ACC112 (cell line): ENCODE data around the gene SIRT7.
"Not testable (repeated sequence)": the region's sequence is repeated elsewhere in the genome, so short reads cannot be mapped to it uniquely, and the experiment has no call there.

ENCODE experiments used
- H2AFZ ChIP-seq: fragments of 200-600 bp; sonication (generic); one replicate; pipeline ENCODE4 v1.6.0; 2017; ENCODE audit warnings: antibody characterized with exemption, low read length; ENCODE audit not compliant: unreplicated experiment
- H3K27ac ChIP-seq: fragments of 200-600 bp; sonication (generic); 2 replicates; pipeline ENCODE4 v1.5.1; 2014; ENCODE audit warnings: low read depth, mild to moderate bottlenecking, antibody characterized with exemption, low read length, moderate library complexity
- H3K27me3 ChIP-seq: fragments of 200-600 bp; sonication (generic); 2 replicates; pipeline ENCODE4 v1.6.1; 2014; ENCODE audit warnings: mild to moderate bottlenecking, antibody characterized with exemption, low read length, moderate library complexity, mixed read lengths; ENCODE audit not compliant: insufficient read depth
- H3K36me3 ChIP-seq: fragments of 200-600 bp; sonication (generic); 2 replicates; pipeline ENCODE4 v1.6.1; 2016; ENCODE audit warnings: mild to moderate bottlenecking, antibody characterized with exemption, low read length, moderate library complexity, mixed read lengths; ENCODE audit not compliant: insufficient read depth
- H3K4me1 ChIP-seq: fragments of 200-600 bp; sonication (generic); one replicate; pipeline ENCODE4 v1.6.1; 2016; ENCODE audit warnings: low read length, mixed read lengths; ENCODE audit not compliant: insufficient read depth, unreplicated experiment, control insufficient read depth
- H3K4me3 ChIP-seq: fragments of 200-600 bp; sonication (generic); 2 replicates; pipeline ENCODE4 v1.5.1; 2014; ENCODE audit warnings: mild to moderate bottlenecking, low read depth, low read length
- H3K79me2 ChIP-seq: fragments of 200-600 bp; sonication (generic); one replicate; pipeline ENCODE4 v1.6.0; 2016; ENCODE audit warnings: low read length; ENCODE audit not compliant: control insufficient read depth, unreplicated experiment, insufficient read depth

Gene SIRT7

DNA sequence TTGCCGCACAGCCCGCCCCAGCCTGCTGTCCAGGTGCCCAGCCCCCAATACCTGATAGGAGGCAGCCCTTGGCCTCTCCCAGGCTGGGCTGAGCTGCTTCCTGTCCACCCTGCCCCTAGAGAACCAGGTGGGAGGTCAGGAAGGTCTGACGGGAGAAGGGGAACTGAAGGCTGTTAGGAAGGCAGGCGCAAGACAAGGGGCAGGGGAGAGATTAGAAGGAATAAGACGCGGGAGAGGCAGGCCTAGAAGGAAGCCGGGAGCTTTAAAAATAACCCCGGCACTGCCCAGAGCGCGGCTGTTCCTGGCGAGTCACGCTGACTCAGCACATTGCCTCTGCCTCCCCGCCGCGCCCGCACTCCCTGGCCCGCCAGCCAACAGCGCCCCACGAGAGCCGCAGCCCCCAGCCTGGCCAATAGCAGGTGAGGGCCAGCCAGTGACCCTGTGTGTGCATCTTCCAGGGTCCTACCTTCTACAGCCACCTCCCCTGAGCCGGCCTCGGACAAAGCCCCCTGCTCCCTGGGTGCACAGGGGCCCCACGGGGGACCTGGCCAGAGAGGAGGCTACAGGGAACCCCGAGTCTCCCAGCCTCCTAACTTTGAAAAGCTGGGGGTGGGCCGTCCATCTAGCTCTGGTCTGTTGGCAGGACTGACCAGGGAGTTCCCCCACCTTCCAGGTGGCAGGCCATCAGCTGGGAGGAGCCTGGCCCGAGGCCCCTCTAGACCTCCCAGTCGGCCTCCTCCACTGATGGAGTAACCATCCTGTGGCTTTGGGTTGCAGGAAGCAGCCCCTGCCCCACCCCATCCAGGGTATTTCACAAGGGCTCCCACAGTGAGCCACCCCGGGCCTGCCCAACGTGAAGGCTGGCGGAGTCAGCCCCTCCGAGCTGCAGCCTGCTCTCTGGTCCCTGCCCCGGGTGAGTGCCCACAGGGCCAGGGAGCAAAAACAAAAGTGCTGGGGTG is 5.6 kb upstream of the SIRT7 start:
- H2AFZ ChIP-seq, result no peak overlapping the region
- peaks cover 31% of the 10 kb centered on the region for H3K4me1 ChIP-seq
- H3K27me3 ChIP-seq, result no peaks in the 10 kb centered on the region
- H3K27ac ChIP-seq, result peak overlapping the region; percentile 88
- H3K4me3 ChIP-seq, result peak overlapping the region; percentile 73
- no peaks in the 10 kb centered on the region; the same call in 1 of the 2 replicates for H3K36me3 ChIP-seq
- peaks cover 61% of the 10 kb centered on the region for H3K79me2 ChIP-seq

DNA sequence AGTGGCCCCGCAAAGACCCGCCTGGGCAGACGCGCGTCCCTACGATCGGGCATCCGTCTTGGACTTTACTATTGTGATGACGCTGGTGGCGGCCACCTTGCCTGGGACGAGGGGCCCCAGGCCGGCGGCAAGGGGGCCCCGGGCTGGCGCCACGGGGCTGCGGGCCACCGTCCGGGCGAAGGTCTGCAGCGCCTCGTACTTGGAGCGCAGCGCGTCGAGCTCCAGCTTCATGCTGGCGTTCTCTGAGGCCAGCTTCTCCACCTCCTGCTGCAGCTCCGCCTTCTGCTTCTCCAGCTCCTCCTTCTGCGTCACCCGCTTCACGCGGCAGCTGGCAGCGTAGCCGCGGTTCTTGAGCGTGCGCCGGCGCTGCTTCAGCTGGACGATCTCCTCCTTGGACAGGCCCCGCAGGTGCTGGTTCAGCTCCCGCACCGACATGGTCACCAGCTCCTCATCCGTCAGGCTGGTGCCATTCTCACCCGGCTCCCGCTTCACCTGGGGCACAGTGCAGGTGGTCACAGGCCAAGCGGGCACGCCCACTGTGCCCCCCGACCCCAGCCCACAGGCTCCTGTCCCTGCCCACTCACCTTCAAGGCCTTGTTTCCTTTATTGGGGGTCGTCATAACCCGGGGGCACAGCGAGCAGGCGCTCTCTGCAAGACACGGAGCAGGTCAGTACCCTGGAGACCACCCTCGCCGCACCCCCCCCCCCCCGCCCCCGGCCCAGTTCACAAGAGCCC is 4.8 kb upstream of the SIRT7 start:
- Histone ChIP-seq H3K4me3 (peak overlapping the region; percentile 73), H3K27me3 (no peaks in the 10 kb centered on the region), H3K36me3 (no peaks in the 10 kb centered on the region; the same call in 1 of the 2 replicates), H3K79me2 (peaks cover 61% of the 10 kb centered on the region), H2AFZ (no peak overlapping the region), H3K4me1 (peaks cover 31% of the 10 kb centered on the region), H3K27ac (peak overlapping the region; percentile 88)

DNA sequence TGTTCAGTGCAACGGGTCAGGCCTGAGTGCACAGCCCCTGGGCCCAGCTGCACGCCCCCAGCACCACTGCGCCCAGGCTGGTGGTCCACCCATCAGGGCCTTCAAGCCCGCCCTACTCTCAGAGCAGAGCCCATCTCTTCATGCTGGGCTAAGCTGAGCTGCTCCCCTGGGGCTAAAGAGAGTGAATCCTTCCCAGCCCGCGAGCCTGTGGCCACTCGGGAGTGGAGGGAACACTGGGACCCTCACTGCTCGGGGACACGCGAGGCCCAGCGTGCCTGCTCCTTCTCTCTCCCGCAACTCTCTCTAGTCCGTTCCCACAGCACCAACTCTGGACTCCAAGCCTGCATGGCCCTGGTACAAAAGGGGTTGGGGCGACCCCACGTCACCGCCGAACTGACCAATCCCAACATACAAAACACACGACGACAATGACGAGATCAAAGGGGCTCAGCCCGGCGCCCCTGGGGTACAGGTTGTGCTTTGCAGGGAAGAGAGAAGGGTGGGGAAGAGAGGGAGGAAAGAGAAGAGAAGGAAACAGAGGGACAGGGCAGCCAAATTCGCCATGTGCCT is 4.1 kb upstream of the SIRT7 start:
- H3K79me2 ChIP-seq, result peaks cover 63% of the 10 kb centered on the region
- no peaks in the 10 kb centered on the region for H3K27me3 ChIP-seq
- H2AFZ ChIP-seq, result no peak overlapping the region
- peaks cover 31% of the 10 kb centered on the region for H3K4me1 ChIP-seq
- no peak overlapping the region for H3K4me3 ChIP-seq
- H3K27ac ChIP-seq, result no peak overlapping the region
- no peaks in the 10 kb centered on the region; the same call in 1 of the 2 replicates for H3K36me3 ChIP-seq

DNA sequence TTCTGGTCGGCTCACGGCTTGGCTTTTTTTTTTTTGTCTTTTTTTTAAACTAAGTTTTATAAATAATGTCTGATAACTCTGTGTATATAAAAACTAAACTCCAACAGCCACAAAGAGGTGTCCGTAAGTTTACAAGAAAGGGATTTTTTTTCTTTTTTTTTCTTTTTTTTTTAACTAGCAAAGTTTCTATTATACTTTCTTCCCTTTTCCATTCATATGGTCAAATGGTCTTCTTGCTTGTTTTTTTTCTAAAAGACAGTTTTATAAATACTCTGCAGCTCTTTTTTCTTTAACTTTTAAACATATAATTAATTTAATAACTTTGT is 3.5 kb upstream of the SIRT7 start:
- Histone ChIP-seq H2AFZ (no peak overlapping the region), H3K4me3 (no peak overlapping the region), H3K27me3 (no peaks in the 10 kb centered on the region), H3K36me3 (no peaks in the 10 kb centered on the region; the same call in 1 of the 2 replicates), H3K4me1 (peaks cover 37% of the 10 kb centered on the region), H3K27ac (no peak overlapping the region), H3K79me2 (peaks cover 61% of the 10 kb centered on the region)

DNA sequence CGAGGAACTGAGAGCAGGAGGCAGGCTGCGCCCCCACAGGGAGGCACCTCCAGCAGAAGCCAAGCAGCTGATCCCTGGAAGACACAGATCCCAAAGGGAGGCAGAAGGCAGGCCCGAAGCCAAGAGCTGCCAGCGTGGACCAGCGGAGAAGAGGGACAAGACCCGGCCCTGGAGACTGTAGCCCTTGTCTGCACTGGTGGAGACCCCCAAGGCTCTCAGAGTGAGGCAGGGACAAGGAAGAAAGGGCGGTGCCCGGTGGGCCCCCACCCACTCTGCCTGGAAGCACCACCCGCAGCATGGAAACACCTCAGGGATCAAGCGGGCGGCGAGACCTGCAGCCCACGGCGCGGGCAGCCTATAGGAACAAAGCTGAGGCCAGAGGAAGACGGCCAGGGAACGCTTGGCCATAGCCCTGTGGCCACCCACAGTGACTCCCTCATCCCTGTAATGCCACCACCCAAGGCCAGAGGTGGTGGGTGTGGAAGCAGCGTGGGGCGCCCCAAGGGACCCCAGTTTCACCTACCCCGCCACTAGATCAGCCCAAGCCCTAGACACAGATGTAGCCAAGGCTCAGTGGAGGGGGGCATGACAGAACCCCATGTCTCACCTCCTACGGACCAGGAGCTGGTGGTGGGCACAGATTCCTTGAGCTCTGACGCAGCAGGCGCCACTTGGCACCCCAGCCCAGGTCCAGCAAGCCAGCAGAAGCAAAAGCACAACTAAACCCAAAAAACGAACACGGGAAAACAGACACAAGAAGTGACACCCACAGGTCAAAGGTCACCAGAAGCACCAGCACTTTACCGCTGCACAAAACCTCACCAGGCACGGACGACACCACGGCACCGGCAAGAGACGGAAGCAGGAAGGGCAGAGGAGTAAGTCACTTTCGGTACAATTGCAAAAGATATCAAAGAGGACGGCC is 2.9 kb upstream of the SIRT7 start:
- peaks cover 60% of the 10 kb centered on the region for H3K79me2 ChIP-seq
- H3K4me3 ChIP-seq, result no peak overlapping the region
- no peak overlapping the region for H2AFZ ChIP-seq
- no peaks in the 10 kb centered on the region for H3K27me3 ChIP-seq
- H3K27ac ChIP-seq, result no peak overlapping the region
- peaks cover 33% of the 10 kb centered on the region for H3K4me1 ChIP-seq
- no peaks in the 10 kb centered on the region; the same call in 1 of the 2 replicates for H3K36me3 ChIP-seq

DNA sequence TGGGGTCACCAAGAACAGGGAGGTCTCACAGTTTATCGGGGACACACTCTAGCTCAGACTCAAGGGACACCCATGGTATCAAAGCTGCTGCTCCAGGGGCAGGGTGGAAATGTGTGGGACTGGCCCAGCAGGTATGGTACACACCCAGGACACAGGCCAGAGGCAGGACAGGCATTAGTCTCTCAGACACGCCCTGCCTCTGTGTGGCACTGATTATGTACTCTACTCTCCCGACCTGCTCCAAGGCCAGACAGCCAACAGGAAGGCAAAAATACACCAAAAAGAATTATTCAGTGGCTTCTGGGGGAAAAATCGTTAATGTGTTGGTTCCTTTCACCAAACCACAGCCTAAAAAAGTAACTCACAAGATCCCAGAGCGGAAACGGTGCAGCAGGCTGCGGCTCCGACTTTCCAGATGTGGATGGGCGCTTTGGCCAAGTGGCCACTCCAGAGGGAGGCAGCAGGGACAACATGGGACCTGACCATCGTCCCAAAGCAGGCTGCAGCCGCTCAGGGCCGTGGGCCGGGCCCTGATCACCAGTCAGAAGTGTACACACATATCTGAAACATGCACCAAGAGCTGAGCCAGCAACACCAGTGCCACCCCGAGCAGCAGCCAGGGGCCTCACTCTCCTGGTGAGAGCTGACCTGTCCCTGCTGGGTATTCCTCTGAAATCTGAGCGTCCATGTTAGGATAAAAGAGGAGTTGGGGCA is 1.0 kb upstream of the SIRT7 start:
- Histone ChIP-seq H3K79me2 (peaks cover 44% of the 10 kb centered on the region), H3K4me3 (no peak overlapping the region), H3K27ac (no peak overlapping the region), H2AFZ (no peak overlapping the region), H3K27me3 (no peaks in the 10 kb centered on the region), H3K4me1 (peaks cover 18% of the 10 kb centered on the region), H3K36me3 (peaks cover 5% of the 10 kb centered on the region; the same call in 1 of the 2 replicates)

DNA sequence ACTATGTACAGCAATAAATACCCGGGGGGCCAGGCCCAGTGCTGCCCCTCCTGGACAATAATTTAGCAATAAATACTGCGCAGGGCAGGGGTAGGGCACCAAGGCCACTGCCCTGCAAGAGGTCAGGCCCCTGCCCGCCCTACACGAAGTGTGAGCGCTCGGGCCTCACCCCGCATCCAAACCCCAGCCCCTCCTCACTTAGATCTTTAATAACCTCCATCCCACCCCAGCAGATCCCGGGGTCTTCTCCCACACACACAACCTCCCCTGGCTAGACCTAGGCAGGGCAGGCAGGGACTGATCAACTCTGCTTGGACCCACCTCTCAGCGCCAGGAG is 325 bp upstream of the SIRT7 start:
- not testable (repeated sequence) for H2AFZ ChIP-seq, H3K27ac ChIP-seq, H3K27me3 ChIP-seq, H3K36me3 ChIP-seq
- H3K79me2 ChIP-seq, result peaks cover 39% of the 10 kb centered on the region
- peaks cover 12% of the 10 kb centered on the region for H3K4me1 ChIP-seq
- H3K4me3 ChIP-seq, result peak overlapping the region; percentile 86

DNA sequence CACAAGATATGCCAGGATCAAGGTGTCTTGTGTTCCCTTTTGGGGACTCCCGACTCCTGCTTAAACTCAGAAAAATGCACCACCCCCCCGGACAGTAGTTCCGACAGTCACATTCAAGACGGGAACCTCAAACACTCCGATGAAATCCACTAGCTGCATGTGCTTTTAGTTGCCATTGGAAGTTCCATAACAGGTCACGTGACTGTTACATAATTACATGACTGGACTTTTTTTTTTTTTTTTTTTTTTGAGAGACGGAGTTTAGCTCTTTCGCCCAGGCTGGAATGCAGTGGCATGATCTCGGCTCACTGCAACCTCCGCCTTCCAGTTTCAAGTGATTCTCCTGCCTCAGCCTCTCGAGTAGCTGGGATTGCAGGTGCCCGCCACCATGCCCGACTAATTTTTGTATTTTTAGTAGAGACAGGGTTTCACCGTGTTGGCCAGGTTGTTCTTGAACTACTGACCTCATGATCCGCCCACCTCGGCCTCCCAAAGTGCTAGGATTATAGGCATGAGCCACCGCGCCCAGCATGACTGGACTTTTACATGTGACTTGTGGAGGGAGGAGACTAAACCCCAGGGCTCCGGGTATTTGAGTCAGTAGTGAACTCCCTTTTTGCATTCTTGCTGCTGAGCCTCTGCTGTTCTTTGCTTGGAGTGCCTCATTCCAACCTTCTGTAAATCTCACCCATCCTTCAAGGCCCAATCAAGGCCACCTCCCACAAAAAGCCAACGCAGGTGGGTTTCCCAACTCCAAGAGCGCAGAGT is 1.6 kb downstream of the SIRT7 start:
- no peak overlapping the region for H2AFZ ChIP-seq
- H3K36me3 ChIP-seq, result peaks cover 11% of the 10 kb centered on the region; the same call in 1 of the 2 replicates
- H3K4me3 ChIP-seq, result peak overlapping the region; percentile 86
- peak overlapping the region; percentile 4; the same call in 1 of the 2 replicates for H3K27ac ChIP-seq
- no peaks in the 10 kb centered on the region for H3K27me3 ChIP-seq
- peaks cover 7% of the 10 kb centered on the region for H3K4me1 ChIP-seq
- H3K79me2 ChIP-seq, result peaks cover 24% of the 10 kb centered on the region

DNA sequence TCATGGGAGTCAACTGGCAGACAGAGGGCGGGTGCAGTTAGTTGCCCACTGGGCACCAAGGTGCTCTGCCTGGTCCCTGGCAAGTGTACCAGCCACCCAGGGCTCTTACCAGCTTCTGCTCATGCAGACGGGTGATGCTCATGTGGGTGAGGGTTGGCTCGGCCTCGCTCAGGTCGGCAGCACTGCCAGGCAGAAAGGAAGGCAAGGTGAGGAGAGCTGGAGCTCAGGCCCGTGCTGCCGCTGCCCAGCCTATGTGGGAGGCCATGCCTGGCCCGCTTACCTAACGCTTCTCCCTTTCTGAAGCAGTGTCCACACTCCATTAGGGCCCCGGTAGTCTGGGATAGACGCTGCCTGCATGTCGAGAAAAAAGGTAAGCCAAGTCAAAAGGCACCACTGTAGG is 2.6 kb downstream of the SIRT7 start:
- Histone ChIP-seq H3K4me3 (no peak overlapping the region), H3K27me3 (no peaks in the 10 kb centered on the region), H3K27ac (no peak overlapping the region), H3K36me3 (peaks cover 11% of the 10 kb centered on the region; the same call in 1 of the 2 replicates), H3K79me2 (peaks cover 16% of the 10 kb centered on the region), H3K4me1 (peaks cover 7% of the 10 kb centered on the region), H2AFZ (no peak overlapping the region)
